ENCODE results near the gene ERBB2. TPM values are rescaled to one million over a fixed set of nuclear protein-coding genes. Genes with fewer than 3 reads are reported as not detected.

Gene ERBB2
- total and polyA plus RNA-seq, 10 of the 15 experiments (the other 5 are each of a cell fraction or from before 2014, with no cell fraction given), result 0.39 to 7.0 (median 4.3) TPM

GRCh38 chr17:39754161-39754957 lies 54.5 kb downstream of the ERBB2 start:
- in situ Hi-C loops (cut with MboI) (loop anchor here (5.0 kb wide), 1 partner anchor 132 kb away; no protein-coding TSS in a partner anchor), intact Hi-C loops (cut with micrococcal nuclease; ENCODE audit: unreplicated experiment) (loop anchor here (1.0 to 5.0 kb wide), 3 partner anchors 24 to 132 kb away; partner anchors contain the start of genes MIEN1 and STARD3)
- WGBS (ENCODE audit: insufficient coverage, insufficient replicate concordance, low lambda C conversion rate, missing lambda C conversion rate), result 1% methylated on average over 76 of the region's 91 CpGs
- Histone ChIP-seq H3K79me2 (ENCODE audit: control insufficient read depth, insufficient read depth, low read length) (peaks cover 23% of the 10 kb centered on the region), H3K4me3 (peak overlapping the region; percentile 66), H4K20me1 (ENCODE audit: control insufficient read depth, insufficient read depth) (no peaks in the 10 kb centered on the region), H2AFZ (ENCODE audit: control insufficient read depth, low read depth, low read length) (peak overlapping the region; percentile 93), H3K27ac (ENCODE audit: control insufficient read depth, insufficient read depth) (peak overlapping the region; percentile 96), H3K27me3 (replicated peaks in 1 of 2; ENCODE audit: control insufficient read depth in 2 of 2, insufficient read depth in 2 of 2, low read length in 1 of 2) (no peaks in the 10 kb centered on the region), H3K9me3 (replicated peaks; ENCODE audit: control insufficient read depth, insufficient read depth, low read length) (no peaks in the 10 kb centered on the region), H3K4me1 (ENCODE audit: control insufficient read depth, insufficient read depth, low read length) (peaks cover 53% of the 10 kb centered on the region), H3K9ac (ENCODE audit: control insufficient read depth, insufficient read depth, low read length) (peak overlapping the region; percentile 89), H3K36me3 (ENCODE audit: control insufficient read depth in 2 of 2, insufficient read depth in 2 of 2, low read length in 1 of 2) (peaks cover 0 to 1% of the 10 kb centered on the region in 2 experiments; a peak in 1 of 4 replicates), H3K4me2 (ENCODE audit: control insufficient read depth, insufficient read depth) (peak overlapping the region; percentile 87)
- ChIA-PET SMC1A (ENCODE audit: uncharacterized antibody, unreplicated experiment) (interaction anchor here (0.7 to 3.0 kb wide), 21 partner anchors 12 to 204 kb away, joined by 3 to 50 read pairs (median 6); partner anchors contain the start of gene IKZF3), POLR2A (interaction anchor here (0.6 to 2.9 kb wide), 13 partner anchors 13 to 183 kb away, joined by 3 to 32 read pairs (median 3); partner anchors contain the start of gene PNMT), CTCF (interaction anchor here (0.6 to 5.0 kb wide), 21 partner anchors 12 to 548 kb away, joined by 3 to 39 read pairs (median 6); partner anchors contain the start of genes IKZF3, MIEN1 and PGAP3), RAD21 (ENCODE audit: unreplicated experiment) (interaction anchor here (0.8 to 3.7 kb wide), 23 partner anchors 10 to 226 kb away, joined by 3 to 57 read pairs (median 10); partner anchors contain the start of genes IKZF3, MIEN1 and PSMD3)
- ATAC-seq (peak; percentile 82), FAIRE-seq (no peak), DNase-seq (ENCODE audit: low read depth, low spot score) (peak; percentile 87)
- BruUV-seq (replicated peaks), result no TSS peak
- TF ChIP-seq TCF3 (IDR thresholded peaks at IDR 0.05; ENCODE audit: borderline replicate concordance, insufficient read depth, low read depth, low read length), result peak; percentile 75
- TF ChIP-seq MTA3 (IDR thresholded peaks at IDR 0.05; ENCODE audit: borderline replicate concordance, low read length), result no peak
- TF ChIP-seq SREBF1 (IDR thresholded peaks at IDR 0.05; ENCODE audit: low read length), result no peak
- 0 out of 2 replicates have a peak, but pooled peaks have one; percentile 44 for TF ChIP-seq PML (IDR thresholded peaks at IDR 0.05; ENCODE audit: low read length)
- TF ChIP-seq CUX1 (IDR thresholded peaks at IDR 0.05; ENCODE audit: insufficient replicate concordance, low read depth, low read length), result no peak
- TF ChIP-seq BCL11A (IDR thresholded peaks at IDR 0.05; ENCODE audit: low read depth, low read length), result peak; percentile 48
- no peak for TF ChIP-seq EZH2 (IDR thresholded peaks at IDR 0.05; ENCODE audit: borderline replicate concordance, control insufficient read depth, low read depth, low read length)
- TF ChIP-seq E2F4 (IDR thresholded peaks at IDR 0.05; ENCODE audit: low read depth, low read length), result peak; percentile 47; the same call in 1 of the 2 replicates
- peak; percentile 72 for TF ChIP-seq MLLT1 (IDR thresholded peaks at IDR 0.05)
- peak; percentile 70 for TF ChIP-seq PAX5 (IDR thresholded peaks at IDR 0.05; ENCODE audit: borderline replicate concordance, low read depth, low read length)
- TF ChIP-seq BACH1 (IDR thresholded peaks at IDR 0.05; ENCODE audit: borderline replicate concordance), result peak; percentile 97
- TF ChIP-seq HSF1 (IDR thresholded peaks at IDR 0.05; ENCODE audit: low read depth, low read length), result no peak
